HK-2 (cell line): ENCODE measurements around the gene SPTB.

ENCODE experiments used
- DNase-seq: peaks from one replicate; pipeline ENCODE4 v3.0.0-alpha.2; 2018; ENCODE audit not compliant: unreplicated experiment

Gene SPTB

DNA sequence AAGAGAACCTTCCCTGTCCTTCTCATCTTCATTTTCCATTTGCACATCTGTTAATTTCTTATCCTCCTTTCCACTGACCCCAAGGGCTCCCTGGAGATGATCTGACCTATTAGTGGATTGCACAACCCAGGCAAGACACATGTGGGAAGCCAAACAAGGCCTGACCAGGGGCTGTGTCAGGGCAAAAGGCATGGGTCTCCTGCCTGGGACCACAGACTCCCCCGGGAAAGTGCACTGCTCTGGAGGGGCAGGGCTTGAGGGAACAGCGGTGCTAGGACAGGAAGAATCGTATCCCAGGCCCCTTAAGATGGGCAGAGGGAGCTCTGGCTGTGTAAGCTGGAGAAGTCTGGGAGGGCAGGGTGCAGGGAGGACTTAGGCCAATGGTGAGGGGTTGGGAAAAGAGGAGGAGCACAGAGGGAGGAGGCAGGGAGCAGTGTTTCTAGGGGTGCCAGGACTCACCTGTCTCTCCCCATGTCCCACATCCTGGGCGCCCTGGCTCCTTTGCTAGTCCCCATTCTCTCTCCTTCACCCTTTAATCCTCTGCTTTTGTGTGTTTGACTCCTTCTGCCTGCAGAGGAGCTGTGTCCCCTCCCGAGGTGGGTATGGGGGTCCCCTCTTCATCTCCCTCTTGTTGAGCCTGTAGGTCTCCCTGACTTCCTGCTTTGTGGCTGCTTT is 150.2 kb downstream of the SPTB start:
- DNase-seq: no peak

- DNase-seq: no peak
Observed at GRCh38 chr14:64728856-64729255, 150.9 kb downstream of the SPTB start.

DNA sequence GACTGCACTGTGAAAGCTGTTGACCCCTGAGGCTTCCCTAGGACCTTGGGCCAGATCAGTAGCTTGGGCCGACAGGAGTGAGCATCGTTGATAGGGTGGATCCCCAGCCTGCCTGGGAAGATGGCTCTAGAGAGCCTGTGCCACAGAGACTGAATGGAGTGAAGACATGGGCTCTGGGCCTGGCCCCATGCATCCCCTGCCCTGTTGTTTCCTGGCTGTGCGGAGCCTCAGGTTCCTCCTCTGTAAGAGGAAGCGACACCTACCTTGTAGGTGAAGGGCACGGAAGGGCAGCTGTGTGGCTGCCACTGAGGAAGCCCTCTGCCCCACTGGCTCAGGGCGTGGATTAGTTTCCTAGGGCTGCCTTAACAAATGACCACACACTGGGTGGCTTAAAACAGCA is 151.6 kb downstream of the SPTB start:
- no peak for DNase-seq

DNA sequence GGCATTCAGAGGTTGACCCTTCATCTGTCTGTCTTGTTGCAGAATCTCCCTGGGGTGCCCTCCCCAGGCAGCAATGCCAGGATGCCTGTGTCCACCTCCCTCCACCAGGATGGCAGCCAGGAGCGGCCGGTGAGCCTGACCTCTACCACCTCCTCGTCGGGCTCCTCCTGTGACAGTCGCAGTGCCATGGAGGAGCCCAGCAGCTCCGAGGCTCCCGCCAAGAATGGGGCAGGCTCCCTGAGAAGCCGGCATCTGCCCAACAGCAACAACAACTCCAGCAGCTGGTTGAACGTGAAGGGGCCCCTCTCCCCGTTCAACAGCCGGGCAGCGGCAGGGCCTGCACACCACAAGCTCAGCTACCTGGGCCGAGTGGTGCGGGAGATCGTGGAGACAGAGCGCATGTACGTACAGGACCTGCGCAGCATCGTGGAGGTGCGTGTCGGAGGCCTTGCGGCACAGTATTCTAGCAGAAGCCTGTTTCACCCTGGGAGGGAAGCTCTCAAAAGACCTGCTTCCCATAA is 152.1 kb downstream of the SPTB start:
- no peak for DNase-seq

DNA sequence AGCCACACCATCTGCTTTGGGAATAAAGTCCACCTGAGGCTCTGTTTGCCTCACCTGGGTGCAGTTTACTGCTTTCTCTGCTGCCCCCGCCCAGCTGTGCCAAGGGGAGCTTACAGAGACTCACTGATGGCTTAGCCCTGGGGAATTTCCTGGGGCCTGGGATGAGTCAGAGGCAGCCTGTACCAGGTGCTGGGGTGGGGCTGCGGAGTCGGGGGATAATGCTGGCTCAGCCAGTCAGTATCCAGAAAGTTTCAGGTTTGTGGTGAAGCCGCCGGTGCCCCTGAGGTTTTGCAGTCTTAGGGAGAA is 153.2 kb downstream of the SPTB start:
- peak; percentile 73 for DNase-seq

DNA sequence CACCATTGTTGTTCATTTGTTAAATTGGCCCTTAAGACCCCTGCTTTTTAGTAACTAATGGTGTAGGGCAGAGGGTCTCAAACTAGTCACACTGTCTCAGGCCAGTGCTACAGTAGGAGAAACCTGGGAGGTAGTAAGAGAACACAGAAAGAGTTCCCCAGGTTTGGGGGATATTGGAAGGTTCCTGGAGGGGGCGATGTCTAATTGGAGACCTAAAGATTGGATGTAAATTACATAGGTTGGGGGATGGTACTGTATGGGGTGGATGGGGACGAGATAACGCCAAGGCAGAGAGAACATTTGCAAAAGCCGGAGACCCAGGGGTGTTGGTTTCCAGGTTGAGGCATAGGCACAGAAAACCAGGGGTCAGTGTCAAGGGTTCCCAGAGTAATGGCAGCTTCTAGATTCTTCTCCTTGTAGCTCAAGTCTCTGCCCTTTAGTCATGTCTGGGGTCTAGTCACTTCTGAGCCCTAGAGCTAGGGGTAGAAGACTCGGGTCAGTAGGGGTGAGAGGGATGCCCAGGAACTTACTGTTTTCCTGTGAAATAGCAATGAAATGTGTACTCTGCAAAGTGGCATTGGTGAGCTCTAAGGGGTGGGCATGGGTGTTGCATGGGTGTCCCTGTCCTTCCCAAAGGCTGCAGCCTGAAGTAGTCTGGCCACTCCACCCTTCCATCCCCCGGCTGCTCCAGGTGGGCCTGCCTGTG is 153.7 kb downstream of the SPTB start:
- DNase-seq: no peak

- DNase-seq: no peak
Observed at GRCh38 chr14:64725261-64725815, 154.4 kb downstream of the SPTB start.

GRCh38 chr14:64724578-64724930 is 155.2 kb downstream of the SPTB start:
- no peak for DNase-seq

GRCh38 chr14:64723691-64724577 is 155.8 kb downstream of the SPTB start:
- DNase-seq: no peak

DNA sequence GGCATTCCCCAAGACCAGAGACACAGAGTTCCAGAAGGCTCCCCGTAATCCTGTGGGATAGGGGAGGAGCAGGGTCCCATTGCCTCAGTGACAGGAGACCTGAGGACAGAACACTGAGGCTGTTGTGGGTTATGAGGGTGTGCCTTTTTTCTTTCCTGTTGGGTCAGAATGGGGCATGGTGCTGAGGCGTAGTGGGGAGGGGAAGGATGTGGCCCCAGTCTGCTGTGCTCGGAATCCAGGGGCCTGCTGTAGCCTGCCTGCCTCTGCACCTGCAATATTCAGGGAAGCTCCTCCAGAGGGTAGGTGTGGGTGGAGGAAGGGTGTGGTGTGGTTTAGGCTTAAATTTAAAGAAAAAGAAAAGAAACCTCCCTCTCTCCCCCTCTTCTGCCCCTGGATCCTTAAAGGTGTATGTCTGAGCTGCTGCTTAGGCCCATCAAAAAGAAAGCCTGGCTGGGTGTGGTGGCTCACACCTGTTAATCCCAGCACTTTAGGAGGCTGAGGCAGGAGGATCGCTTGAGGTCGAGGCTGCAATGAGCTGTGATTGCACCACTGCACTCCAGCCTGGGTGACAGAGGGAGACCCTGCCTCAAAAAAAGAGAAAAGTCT is 156.8 kb downstream of the SPTB start:
- no peak for DNase-seq

DNA sequence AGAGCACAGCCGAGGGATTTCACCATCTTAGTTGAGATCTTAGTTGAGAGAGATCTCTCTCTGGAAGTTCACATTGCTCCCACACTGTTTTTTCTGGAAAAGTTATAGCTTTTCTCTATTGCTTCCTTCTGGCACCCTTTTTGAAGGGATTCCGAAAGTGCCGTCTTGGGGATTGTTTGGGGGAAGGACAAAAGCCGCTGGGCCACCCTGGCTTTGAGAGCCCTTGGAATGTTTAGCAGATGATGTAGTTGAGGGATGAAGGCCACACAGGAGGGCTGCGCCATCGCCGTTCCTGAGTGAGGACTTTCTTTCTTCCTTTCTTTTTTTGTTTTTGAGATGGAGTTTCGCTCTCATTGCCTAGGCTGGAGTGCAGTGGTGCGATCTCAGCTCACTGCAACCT is 157.8 kb downstream of the SPTB start:
- DNase-seq: no peak

DNA sequence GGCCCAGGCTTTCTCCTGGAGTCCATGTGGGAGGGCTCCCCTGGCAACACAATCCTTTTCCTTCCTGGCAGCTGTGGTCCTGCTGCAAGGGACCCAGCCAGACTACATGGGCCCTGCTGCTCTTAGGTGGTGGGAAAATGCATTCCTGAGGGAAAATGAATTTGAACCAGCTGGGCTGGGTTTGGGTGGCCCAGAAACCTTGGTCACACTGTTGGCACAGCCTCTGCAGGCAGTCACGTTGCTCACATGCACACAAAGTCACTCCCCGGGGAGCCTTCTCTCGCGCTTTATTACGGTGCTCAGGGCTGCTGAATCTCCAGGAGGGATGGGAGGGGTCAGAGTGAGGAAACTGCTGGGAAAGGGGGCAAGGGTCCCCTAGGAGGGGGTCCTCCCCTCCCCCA is 158.3 kb downstream of the SPTB start:
- no peak for DNase-seq

DNA sequence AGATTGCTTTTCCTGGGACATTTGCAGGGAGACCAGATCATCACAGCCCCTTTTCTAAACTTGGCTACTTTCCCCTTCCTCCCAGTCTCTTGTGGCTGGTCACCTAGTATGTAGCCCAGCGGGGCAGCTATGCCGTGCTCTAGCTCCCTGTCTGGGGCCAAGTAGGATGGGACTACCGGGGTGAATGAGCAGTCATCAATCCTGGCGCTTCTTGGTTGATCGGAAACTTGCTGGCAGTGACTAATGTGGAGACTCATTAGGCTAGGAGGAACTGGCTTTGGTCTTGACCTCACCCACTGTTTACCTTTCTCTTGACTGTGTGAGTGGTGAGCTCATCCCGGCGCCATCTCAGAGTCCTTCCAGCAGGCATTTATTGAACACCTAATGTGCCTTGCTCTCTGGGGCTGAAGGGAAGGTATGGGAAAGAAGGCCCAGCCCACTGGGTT is 159.6 kb downstream of the SPTB start:
- peak; percentile 81 for DNase-seq

DNA sequence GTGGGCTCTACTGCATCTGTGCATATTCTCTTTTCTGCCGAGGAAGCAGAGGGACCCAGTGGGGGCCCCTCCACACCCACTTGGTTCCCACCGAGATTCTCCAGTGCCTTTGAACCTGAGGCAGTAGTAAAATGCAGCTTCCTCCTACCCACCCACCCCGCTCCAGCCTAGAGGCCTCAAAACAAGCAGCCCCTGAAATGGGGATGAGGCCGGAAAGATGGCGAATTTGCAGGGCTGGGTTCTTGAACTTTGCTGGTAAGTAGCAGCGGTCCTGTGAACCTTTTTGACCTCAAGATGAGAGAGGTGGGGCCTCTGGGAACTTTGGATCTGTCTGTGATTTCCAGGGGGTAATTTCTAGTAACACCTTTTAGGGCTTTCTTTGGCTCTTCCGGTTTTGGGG is 160.1 kb downstream of the SPTB start:
- no peak for DNase-seq

- no peak for DNase-seq
Observed at GRCh38 chr14:64718762-64719161, 160.9 kb downstream of the SPTB start.

DNA sequence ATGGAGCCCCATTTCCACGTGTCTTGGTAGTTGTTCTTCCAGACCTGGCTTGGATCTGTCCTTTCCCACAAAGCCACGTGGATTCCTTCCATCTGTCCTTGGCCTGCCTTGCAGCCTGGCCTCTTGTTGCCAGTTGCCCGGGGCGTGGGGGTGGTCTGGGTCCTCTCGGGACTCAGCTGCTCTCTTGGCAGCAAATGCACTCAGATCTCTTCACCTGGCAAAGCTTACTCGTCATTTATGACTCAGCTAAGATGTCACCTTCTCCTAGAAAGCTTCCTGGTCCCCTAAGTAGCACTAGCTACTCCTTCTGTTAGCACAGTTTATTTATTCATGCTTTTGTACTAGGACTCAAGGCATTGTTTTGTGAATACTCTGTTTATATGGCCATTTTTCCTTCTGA is 161.8 kb downstream of the SPTB start:
- no peak for DNase-seq

DNA sequence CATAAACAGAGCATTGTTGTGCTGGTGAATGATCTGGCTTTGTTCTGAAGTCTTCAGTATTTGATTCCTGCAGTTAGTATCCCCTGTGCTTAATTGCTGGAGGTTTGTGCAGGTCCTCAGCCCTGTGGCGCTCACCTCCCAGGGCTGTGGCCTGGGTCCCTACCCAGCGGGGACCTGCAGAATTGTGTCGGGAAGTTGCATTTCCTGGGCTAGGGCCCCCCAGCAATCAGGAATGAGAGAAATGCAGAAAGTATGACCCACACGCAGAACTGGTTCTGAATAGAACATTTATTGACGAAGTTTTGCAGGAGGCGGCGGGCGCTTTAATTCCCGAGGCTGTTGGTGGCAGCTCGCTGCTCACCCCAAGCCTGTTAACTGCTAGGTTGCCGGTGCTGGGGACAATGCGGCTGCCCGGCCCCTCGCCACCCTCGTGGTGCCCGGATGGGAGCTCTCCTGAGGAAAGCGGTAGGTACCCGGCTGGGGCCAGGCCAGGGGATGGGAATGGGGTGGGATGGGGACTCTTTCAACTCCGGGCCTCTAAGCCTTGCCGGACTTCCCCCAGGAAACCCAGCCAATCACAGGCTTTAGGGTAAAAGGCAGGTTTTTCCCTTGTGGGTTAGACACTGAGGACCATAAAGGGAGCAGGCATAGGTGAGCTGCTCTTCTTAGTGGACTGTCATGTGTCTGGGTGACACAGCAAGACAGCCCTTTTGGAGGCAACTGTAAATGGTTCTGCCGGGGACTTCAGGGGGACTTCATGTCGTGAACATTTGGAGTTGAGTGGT is 163.9 kb downstream of the SPTB start:
- no peak for DNase-seq

GRCh38 chr14:64715146-64715627 is 164.5 kb downstream of the SPTB start:
- no peak for DNase-seq

DNA sequence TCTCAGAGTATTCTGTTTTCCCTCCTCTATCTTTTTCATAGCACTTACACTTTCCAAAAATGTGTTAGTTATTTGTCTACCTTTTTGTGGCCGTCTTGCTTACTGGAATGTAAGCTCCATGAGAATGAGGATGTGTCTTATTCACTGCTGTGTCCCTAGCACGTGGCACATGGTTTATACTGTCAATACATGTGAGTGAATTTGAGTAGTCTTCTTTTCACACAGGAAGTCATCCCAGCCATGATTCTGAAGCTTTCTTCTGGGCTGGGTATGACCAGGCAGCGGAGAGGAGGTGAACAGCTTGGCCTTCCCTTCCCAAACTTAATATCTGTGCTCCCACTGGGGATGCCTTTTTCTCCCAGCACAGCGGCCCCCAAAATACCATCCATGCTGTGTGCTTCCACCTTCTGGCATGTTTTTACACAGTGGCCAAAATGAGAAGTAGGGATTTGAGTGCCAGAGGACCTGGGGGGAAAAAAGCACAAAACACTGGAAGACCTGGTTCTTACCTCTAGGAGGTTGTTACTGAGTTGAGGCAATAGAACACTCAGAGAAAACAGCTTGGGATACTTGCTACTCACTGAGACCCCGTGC is 165.2 kb downstream of the SPTB start:
- no peak for DNase-seq

DNA sequence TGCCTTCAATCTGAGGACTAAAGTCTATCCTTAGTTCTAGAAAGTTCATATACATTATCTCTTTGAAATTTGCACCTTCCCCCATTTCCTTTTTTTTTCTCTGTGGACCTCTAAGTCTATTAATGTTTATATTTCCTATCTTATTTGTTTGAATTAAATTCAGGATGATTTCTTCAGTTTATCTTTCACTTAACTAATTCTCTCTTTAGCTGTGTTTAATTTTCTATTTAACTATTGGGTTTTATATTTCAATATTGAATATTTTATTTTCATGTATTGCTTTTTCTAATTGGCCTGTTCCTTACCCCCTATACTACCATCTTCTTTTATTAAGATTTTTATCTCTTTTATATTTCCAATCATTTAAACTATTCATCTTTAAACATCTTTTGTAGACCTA is 166.0 kb downstream of the SPTB start:
- no peak for DNase-seq

DNA sequence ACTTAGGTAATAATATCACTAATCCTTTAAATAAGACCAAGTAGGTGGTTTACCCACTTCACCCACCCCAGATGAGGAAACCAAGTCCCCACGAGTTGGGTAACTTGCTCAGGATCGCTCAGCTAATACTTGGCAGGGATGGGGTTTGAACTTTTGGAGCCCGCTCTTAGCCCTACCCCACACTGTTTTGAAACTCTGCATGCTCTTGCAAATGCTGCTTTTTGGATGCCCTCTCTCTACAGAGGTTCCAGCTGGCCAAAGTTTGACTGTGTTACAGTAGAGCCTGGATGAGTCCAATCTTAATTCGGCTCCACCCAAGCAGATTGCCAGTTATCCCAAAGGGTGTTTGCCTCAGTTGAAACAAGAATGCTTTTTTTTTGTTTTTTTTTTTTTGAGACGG is 168.7 kb downstream of the SPTB start:
- no peak for DNase-seq
